Inferior parietal cortex (tissue), 1 donor: Measurements from ENCODE around the gene GUCD1.
A peak's percentile ranks its signal among the peaks of the same experiment; 100 is the strongest.

Experiments
- DNase-seq: peaks from one replicate; pipeline ENCODE4 v3.0.0-alpha.2; 2016; ENCODE audit errors: extremely low spot score

Gene GUCD1

DNA sequence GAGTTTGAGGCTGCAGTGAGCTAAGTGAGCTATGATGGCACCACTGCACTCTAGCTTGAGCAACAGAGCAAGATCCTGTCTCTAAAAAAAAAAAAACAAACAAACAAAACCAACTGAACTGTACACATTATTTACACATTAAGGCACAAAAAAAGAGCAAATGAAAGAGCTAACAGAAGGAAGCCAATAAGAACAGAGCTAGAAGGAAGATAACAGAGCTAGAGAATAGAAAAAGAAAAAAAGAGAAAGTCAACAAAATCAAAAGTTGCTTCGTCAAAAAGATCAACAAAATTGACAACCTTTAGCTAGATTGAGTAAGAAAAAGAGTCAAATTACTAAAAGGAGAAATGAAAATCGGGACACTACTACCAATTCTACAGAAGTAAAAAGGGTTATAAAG, 25.0 kb downstream of the GUCD1 start:
- no peak for DNase-seq

DNA sequence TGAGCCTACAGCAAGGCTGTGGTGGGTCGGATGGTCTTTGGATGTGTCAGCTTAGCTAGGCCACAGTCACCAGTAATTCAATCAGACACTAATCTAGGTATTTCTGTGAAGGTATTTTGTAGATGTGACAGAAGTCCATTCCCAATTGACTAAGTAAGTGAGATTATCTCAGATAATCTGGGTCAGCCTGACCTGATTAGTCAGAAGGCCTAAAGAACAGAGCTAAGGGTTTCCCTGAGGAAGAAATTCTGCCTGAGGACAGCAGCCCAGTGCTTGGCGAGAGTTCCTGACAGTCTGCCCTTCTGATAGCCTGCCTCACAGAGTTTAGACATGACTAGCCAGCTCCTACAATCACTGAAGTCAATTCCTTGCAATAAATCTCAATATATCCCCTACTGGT, 28.7 kb downstream of the GUCD1 start:
- no peak for DNase-seq

DNA sequence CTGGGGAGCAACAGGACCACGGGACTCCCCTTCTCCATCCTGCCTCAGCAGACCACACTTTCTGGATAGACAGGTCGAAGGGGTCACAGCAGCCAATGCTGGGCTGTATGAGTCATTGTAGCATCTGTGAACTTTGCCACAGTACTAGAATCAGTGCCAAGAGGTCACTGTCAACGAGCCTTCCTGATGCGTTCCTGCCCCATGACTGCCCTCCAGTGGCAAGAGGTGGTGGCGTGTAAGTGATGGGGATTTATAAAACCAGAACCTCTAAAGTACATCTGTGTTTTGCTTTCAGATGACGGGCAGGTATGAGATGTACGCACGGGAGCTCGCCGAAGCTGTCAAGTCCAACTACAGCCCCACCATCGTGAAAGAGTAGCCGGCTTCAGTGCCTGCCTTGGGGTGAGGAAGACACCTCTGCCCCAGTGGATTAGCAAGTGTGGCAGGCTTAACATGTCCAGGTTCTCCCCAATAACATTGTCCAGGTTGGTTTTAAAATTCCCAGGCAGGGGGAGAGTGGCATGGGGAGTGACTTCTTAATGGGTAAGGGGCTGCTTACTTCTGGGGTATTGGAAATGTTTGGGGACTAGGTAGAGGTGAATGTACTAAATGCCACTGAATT, 29.4 kb downstream of the GUCD1 start:
- DNase-seq, result peak; percentile 77

DNA sequence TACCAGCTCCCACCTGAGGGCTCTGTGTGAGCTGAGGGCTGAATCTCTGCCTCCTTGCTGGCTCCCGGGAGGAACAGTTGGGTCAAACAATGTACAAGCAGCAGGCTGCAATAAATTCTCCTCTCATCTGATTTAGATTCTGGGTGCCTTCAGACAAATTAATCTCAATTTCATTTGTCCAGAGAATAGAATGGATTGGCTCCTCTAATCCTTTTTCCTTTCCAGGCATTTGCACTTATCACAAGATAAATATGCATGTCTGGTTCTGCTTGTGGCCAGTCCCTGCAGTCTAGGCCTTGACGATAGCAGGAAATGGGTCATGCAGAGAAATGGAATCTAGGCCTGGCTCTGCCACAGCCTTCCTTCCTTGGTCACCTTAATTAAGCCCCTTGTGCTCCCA, 31.1 kb downstream of the GUCD1 start:
- DNase-seq, result no peak

DNA sequence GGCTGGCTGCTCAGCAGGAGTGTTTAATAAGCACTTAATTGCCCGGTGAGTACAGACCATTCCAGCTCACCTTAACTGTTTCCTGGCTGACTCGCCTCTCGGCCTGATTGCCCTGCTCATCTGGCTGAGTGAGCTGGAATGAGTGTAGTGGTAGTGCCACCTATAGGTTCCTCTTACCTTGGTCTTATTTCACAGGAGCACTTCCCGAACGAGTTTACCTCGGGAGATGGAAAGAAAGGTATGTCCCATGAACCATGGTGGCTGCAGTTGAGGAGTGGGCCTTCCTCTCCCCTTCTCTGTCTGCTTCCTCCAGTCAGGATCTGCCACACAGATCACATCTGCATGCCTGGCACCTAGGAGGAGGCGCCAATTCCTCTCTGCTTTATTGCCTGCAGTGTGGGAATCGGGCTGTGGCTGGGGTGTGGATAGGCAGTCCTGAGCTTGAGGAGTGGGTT, 33.1 kb downstream of the GUCD1 start:
- peak; percentile 22 for DNase-seq

DNA sequence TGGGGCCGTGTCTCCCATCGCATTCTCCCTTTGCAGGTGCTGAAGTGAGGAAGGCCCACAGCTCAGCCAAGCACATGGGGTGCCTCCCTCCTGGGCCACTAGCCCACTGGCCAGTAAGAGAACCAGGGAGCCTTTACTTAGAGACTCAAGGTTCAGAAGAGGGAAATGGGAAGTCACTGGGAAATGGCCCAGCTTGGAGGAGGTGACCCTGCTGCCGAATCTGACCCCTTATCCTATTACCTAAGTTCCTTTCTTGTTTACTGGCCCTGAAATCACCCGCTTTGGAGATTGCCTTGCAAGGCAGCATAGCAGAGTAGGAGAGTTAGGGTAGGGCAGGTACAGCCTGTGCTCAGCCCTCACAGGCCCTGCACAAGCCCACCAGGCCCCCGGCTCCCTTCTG, 35.4 kb downstream of the GUCD1 start:
- no peak for DNase-seq

DNA sequence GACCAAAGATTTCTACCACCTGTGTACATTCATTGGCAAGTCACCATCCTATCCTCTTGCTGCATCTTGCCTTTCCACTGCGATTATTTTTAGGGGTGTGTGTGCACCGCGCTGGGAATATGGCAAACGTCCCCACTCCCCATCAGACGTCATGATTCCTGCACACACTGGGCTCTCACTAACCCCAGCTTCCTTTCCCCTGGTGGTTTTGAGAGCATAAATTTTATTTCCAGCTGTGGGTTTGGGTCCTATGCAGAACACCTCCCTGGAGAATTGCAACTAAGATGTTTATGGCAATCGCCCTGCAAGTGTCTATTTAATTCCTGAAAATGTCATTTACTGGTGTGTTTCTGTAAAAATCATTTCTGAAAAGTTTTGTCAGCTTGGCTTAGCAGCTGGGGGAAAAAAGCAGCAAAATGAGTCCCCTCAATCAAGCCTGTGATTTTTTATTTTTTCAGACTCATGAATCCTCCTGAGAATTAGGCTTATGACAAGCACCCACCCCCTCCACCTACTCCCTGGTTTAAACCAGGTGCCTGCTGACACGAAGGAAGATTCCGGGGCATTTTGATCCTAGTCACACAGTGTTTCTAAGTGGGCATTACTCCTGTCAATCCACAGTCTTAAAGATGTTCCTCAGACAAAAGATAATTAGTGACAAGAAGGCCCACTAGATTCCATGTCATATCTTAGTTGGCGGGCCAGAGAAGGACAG, 36.0 kb downstream of the GUCD1 start:
- DNase-seq, result no peak

DNA sequence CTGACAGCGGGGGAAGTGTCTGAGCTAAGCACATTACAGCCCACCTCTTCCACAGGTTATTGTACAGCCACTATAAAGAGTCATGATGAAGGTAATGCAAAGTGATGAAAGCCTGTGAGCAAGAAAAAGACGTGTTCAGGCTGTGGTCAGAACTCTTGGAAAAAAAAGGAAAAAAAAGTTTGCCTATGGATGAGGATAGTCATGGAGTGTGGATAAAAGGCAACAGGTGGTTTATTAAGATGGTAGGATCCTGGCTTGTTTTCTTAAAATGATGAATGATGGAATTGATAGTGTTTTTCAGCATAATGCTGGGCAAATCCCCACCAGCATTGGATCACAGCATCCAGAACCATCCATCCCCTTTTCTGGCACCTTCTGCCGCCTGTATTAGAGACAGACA, 36.7 kb downstream of the GUCD1 start:
- no peak for DNase-seq

DNA sequence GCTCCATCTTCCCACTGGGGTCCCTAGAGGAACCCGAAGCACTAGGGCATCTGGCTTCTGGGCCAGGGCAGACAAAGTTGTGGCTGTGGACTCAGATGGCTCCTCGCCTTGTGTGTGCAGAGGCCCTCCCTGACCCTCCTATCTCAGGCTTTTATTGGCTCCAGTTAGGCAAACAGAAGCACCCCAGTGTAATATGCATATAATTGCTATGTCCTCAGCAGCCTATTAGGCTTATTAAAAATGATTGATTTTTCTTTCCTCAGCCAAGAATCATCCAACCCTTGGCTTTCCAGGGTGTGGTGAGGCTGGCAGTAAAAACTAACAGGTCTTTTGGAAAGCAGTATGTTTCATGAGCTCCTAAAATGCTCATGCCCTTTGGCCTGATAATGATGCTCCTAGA, 37.5 kb downstream of the GUCD1 start:
- DNase-seq, result no peak

DNA sequence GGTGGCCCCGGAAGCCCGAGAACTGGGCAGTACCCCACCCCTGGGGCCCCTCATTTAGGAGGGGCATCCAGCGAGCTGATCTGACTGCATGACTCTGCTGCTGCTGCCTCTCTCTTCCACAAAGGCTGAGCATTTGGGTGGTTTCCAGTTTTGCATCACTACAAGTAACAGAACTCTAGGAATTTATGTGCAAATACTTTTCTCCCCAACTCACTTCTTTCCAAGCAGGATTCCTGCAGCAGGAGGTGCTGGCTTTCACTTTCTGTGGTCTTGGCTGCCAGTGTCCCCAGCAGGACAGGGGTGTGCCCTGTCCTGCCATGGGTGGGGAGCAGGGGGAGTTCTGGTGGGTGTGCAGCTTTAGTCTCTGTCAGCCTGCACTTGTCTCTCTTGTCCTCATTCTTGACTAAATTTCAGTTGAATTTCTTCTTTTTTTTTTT, 38.6 kb downstream of the GUCD1 start:
- no peak for DNase-seq

DNA sequence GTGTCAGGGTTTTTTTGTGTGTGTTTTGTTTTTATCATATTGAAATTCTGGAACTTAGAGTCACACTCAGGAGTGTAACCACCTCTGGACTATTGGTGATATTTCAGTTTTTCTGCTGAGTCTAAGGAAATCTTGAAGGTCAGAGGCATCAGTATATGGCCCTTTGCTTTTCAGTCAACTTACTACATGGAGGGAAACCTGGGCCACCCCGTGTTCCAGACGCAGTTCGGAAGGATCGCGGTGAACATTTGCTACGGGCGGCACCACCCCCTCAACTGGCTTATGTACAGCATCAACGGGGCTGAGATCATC, 40.0 kb downstream of the GUCD1 start:
- DNase-seq, result no peak

DNA sequence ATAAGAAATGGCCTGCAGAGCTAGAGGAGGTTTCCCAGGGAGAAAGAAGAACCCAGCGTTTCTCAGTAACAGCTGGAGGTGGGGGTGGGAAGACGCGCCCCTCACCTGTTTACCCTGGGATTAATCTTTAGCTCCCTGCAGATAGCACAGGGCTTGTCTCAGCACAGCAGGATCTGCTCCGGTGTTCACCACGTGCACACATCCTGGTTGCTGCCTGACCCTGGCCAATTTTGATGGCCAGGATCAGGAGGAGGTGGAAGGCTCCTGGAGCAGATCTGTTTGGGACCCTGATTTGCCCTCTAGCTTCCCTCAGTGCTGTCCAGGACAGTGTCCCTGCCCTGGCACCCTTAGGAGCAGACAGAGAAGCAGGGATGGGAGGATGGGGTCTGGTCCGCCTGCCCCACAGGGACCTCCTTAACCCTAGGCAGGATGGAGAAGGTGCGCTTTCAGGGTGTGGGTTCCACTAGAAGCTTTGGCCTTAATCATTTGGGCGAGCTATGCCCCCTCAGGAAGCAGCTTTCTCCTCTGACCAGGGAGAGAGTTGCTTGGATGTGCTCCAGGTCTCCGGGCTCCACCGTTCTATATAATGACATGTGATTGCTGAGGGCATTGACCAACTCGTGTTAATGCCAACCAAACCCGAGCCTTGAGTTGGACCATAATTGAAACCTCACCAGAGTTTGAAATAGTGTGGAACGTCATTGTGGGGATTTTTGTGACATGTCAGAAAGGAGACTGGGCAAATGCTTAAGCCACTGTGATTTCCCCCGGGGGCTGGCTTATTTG, 40.5 kb downstream of the GUCD1 start:
- no peak for DNase-seq

DNA sequence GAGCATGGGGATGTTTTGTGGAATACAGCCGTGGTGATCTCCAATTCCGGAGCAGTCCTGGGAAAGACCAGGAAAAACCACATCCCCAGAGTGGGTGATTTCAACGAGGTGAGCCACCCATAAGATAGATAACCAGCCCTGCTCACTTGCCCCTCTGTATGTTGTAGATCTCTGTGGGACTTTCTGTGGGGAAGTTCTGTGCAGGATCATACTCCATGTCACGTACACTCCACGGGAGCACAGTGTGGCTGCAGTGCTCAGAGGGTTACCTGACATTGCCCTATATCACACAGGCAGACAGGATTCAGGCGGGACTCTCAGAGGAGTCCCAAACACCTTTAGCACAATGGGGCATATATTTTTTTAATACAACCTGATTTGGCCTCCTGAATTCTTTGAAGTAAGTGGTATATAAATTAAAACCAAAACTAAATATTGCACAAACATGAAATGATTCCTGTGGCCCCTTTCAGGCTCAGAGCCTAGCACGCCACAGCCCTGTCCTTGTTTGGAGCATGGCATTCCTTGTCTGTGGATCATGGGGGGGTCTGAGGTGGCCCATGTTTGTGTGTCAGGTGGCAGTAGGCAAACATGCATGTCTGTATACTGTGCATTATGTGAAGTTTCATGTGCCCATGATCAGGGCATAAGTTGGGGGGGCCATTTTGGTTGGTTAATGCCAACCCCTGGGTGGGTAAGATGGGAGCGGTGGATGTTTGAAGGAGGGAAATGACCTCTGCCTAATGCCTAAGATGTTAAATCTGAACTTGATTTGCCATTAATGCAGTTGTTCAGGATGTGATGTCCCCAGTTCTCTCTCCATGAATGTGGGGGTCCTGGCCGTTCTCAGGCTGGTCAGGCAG, 41.3 kb downstream of the GUCD1 start:
- DNase-seq, result no peak

DNA sequence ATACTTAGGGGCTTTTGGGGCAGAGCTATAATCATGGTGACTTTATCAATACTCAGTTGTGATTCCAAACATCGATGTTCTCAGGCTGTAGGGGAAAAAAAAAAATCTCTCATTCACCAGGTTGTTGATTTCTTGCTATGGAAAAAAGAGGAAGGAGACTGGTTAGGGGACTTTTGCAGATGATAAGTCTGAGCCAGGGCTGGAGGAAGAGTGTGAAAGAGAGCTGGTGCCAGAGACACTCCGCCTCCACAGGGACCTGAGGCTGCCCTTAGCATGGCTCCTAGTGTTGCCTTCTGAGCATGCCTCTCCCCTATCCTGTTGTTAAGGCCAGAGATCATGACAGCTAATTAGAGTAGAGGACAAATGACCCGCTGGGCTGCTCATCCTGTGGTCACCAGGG, 42.9 kb downstream of the GUCD1 start:
- no peak for DNase-seq

DNA sequence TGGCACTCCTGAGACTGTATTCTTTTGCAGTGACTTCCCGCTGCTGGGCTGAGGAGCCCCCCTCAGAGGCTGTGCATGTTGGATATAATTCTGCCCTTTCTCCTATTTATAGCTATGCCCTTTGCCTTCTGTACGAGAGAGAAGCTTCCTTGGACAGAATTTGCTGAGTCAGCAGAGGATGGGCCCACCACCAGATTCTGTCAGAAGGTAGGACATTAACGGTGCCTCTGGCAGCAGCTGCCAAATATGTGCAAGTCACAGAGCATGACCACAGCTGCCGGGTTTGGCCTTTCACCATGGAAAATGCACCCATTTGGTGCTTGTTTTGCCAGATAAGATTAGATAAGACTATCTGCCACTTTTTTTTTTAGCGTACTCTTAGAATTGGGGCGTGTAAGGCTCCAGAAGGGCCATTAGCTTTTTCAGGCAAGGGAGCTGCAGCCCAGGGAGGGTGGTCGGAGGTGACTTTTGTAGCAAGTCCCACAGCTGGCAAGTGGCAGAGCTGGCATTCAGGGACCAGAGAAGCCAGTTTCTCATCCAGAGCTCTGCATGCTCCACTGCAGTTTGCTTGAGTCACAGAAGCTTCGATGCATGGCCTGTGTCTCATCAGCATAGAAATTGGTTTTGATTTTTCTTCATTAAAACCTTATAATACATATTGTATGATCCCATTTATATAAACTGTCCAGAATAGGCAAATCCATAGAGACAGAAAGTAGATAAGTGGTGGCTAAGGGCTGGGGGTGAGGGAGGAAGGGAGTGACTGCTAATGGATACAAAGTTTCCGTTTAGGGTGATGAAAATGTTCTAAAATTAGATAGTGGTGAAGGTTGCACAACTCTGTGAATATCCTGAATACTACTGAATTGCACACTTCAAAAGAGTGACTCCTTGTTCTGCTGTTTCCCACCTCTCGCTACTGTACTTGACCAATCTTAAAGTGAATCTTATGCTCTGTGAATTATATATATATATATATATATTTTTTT, 44.0 kb downstream of the GUCD1 start:
- no peak for DNase-seq

DNA sequence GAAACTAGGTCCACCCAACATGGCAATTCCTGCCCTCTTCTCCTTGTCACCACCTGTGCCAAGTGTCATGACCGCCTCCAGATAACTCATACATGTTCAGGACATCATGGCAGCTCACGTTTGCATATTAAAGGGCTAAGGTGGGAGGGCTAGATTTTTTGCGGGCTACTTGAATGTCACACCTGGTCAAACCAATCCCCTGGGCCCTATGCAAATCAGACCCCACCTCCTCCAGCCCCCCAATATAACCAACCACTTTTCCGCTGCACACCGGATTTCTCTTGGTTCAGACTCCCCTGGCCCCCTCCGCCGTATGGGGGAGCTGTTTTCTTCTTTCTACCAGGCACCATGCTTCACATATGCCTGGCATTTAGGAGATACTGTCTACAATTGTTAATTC, 47.2 kb downstream of the GUCD1 start:
- no peak for DNase-seq

DNA sequence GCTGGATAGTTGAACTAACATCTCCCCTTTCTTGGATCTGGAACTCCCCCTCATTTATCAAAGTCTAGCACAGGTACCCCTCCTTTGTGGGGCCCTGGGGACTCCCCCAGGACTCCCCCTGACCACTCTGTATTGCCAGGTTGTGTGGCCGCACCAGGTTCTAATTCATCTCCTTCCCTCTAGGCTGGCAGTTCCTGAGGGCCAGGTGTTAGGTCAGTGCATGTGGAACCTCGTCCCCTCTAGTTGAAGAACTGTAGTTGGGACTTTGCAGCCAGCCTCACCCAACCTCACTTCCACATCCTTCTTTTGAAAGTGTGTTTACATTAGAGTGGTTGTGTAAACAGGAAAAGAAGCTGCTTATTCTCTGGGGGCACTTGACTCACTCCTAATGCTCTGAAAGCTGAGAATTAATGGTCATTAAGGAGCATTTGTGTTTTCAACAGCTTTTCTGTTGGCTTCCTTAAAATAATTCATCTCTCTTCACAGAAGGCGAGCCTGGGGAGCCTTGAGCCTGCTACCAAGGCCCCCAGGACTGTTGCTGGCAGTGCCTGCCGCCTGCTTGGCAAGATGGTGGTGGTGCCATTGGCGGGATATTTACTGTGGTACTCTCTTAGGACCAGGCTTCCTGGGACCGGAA, 48.0 kb downstream of the GUCD1 start:
- DNase-seq, result no peak

DNA sequence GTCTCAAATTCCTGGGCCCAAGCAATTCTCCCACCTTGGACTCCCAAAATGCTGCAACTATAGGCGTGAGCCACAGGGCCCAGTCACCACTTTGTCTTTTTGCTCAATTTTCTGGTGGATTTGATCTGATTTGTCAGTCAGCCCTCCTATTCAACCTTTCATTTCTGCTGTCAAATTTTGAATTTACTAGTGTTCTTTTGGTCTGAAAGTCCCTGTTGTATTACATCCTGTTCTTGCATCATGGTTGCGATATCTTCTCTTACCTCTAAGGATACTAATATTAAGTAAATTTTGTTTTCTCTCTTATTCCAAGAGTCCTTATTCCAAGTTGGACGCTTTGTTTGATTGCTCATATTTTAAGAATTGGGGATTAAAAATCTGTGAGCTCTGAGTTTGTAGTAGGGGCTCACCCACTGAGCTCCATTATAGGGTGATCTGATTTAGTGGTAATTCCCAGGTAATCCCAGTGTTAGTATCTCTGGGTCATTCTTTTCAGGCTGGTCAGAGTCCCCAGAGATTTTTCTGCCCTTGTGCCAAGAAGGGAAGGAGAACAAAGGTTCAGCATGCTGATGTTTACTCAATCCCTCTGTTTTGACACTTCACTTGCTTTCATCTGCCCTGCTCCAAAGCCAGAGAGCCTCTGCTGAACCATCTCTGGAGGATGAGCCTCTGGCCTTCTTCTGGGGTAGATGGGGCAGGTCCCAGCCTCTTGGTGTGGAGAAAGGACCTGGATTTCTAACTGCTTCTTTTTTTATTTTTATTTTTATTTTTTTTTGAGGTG, 49.8 kb downstream of the GUCD1 start:
- no peak for DNase-seq

DNA sequence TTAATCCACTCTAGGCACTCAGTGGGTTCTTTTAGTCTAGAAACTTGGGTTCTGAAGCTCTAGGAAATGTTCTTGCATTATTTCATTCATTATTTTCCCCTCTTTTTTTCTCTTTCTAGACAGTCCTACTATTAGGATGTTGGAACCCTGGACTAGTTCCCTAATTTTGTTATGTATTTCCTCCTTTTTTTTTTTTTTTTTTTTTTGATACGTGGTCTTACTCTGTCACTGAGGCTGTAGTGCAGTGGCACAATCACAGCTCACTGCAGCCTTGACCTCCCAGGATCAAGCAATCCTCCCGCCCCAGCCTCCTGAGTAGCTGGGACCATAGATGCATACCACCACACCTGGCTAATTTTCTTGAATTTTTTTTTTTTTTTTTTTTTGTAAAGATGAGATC, 50.4 kb downstream of the GUCD1 start:
- no peak for DNase-seq
